ENCODE results near the gene COPZ2. TPM values are rescaled to one million over a fixed set of nuclear protein-coding genes. Genes with fewer than 3 reads are reported as not detected.

Gene COPZ2
- total and polyA plus RNA-seq, 7 experiments from 2014 or later = 0.75 to 5.5 (median 1.1) TPM

GRCh38 chr17:48054238-48055185 lies 16.9 kb upstream of the COPZ2 start:
- Histone ChIP-seq H3K9me3 (ENCODE audit: control insufficient read depth in 2 of 3, low read length in 3 of 3) (no peaks in the 10 kb centered on the region), H3K27ac (ENCODE audit: low read depth, low read length) (no peak overlapping the region), H3K4me3 (ENCODE audit: low read length) (no peak overlapping the region), H3K36me3 (ENCODE audit: control insufficient read depth in 2 of 3, insufficient read depth in 3 of 3, low read length in 3 of 3) (peaks cover 5 to 86% (median 13%) of the 10 kb centered on the region in 3 experiments), H3K4me1 (ENCODE audit: control insufficient read depth in 2 of 2, insufficient read depth in 2 of 2, low read length in 2 of 2) (peaks cover 4 to 5% of the 10 kb centered on the region in 2 donors), H3K27me3 (ENCODE audit: control insufficient read depth in 2 of 2, insufficient read depth in 2 of 2, low read length in 2 of 2) (no peaks in the 10 kb centered on the region)
- DNase-seq (no peak), ATAC-seq (no peak)
- intact Hi-C loops (cut with micrococcal nuclease) = no loop called here
- Mint-ChIP-seq H3K27me3 (no peaks in the 10 kb centered on the region), H3K27ac (peak overlapping the region in 4 of 9 donors; percentile 5 to 83 (median 52)), H3K4me3 (peak overlapping the region in 1 of 10 donors; percentile 71), H3K4me1 (peaks cover 32 to 61% (median 55%) of the 10 kb centered on the region in 7 donors), H3K36me3 (peaks cover 4 to 45% (median 12%) of the 10 kb centered on the region in 5 donors), H3K9me3 (no peaks in the 10 kb centered on the region)
- ChIA-PET POLR2A (no interaction called here), CTCF (no interaction called here)

- CTCF ChIA-PET = no interaction called here
- H3K27ac ChIP-seq (ENCODE audit: low read depth, low read length) = no peak overlapping the region
Observed at GRCh38 chr17:48053758-48054237, 16.2 kb upstream of the COPZ2 start.

GRCh38 chr17:48052956-48053757 lies 15.6 kb upstream of the COPZ2 start:
- peaks cover 37 to 65% (median 62%) of the 10 kb centered on the region in 7 donors for H3K4me1 Mint-ChIP-seq
- ChIA-PET POLR2A (interaction anchor here (0.8 kb wide), 1 partner anchor 17 kb away, joined by 3 read pairs; no protein-coding TSS in a partner anchor), CTCF (interaction anchor here (1.0 kb wide), 1 partner anchor 45 kb away, joined by 3 read pairs; no protein-coding TSS in a partner anchor)
- H3K9me3 ChIP-seq (ENCODE audit: control insufficient read depth in 2 of 3, low read length in 3 of 3) = no peaks in the 10 kb centered on the region
- peaks cover 4 to 33% (median 5%) of the 10 kb centered on the region in 5 donors for H3K36me3 Mint-ChIP-seq
- ATAC-seq (no peak), DNase-seq (no peak)
- H3K27ac ChIP-seq (ENCODE audit: low read depth, low read length) = no peak overlapping the region
- intact Hi-C loops (cut with micrococcal nuclease) = no loop called here
- no peak overlapping the region for H3K4me3 ChIP-seq (ENCODE audit: low read length)
- H3K27me3 ChIP-seq (ENCODE audit: control insufficient read depth in 2 of 2, insufficient read depth in 2 of 2, low read length in 2 of 2) = no peaks in the 10 kb centered on the region
- peak overlapping the region in 6 of 9 donors; percentile 48 to 82 (median 70) for H3K27ac Mint-ChIP-seq
- peaks cover 10 to 12% of the 10 kb centered on the region in 2 donors for H3K4me1 ChIP-seq (ENCODE audit: control insufficient read depth in 2 of 2, insufficient read depth in 2 of 2, low read length in 2 of 2)
- H3K36me3 ChIP-seq (ENCODE audit: control insufficient read depth in 2 of 3, insufficient read depth in 3 of 3, low read length in 3 of 3) = peaks cover 0 to 78% (median 7%) of the 10 kb centered on the region in 3 experiments
- H3K9me3 Mint-ChIP-seq = no peaks in the 10 kb centered on the region
- H3K4me3 Mint-ChIP-seq = peak overlapping the region in 2 of 10 donors; percentile 25 to 68
- no peaks in the 10 kb centered on the region for H3K27me3 Mint-ChIP-seq

More at GRCh38 chr17:48053758-48054237, 16.2 kb upstream of the COPZ2 start:
- Histone ChIP-seq H3K4me1 (ENCODE audit: control insufficient read depth in 2 of 2, insufficient read depth in 2 of 2, low read length in 2 of 2) (peaks cover 10 to 12% of the 10 kb centered on the region in 2 donors), H3K9me3 (ENCODE audit: control insufficient read depth in 2 of 3, low read length in 3 of 3) (no peaks in the 10 kb centered on the region), H3K36me3 (ENCODE audit: control insufficient read depth in 2 of 3, insufficient read depth in 3 of 3, low read length in 3 of 3) (peaks cover 0 to 79% (median 8%) of the 10 kb centered on the region in 3 experiments), H3K4me3 (ENCODE audit: low read length) (no peak overlapping the region), H3K27me3 (ENCODE audit: control insufficient read depth in 2 of 2, insufficient read depth in 2 of 2, low read length in 2 of 2) (no peaks in the 10 kb centered on the region)
- no peak for ATAC-seq
- Mint-ChIP-seq H3K9me3 (no peaks in the 10 kb centered on the region), H3K27ac (peak overlapping the region in 3 of 9 donors; percentile 38 to 82 (median 48)), H3K4me1 (peaks cover 37 to 64% (median 60%) of the 10 kb centered on the region in 7 donors), H3K36me3 (peaks cover 4 to 38% (median 9%) of the 10 kb centered on the region in 5 donors), H3K27me3 (no peaks in the 10 kb centered on the region), H3K4me3 (peak overlapping the region in 2 of 10 donors; percentile 20 to 28)
- no peak for DNase-seq
- POLR2A ChIA-PET = no interaction called here
- intact Hi-C loops (cut with micrococcal nuclease) = no loop called here

GRCh38 chr17:48051706-48052486 lies 14.3 kb upstream of the COPZ2 start:
- no peaks in the 10 kb centered on the region for H3K9me3 ChIP-seq (ENCODE audit: control insufficient read depth in 2 of 3, low read length in 3 of 3)
- DNase-seq = no peak
- ChIA-PET POLR2A (no interaction called here), CTCF (interaction anchor here (1.0 kb wide), 1 partner anchor 46 kb away, joined by 3 read pairs; no protein-coding TSS in a partner anchor)
- H3K27me3 Mint-ChIP-seq = no peaks in the 10 kb centered on the region
- peaks cover 0 to 2% (median 0%) of the 10 kb centered on the region in 11 donors for H3K9me3 Mint-ChIP-seq
- intact Hi-C loops (cut with micrococcal nuclease) = no loop called here
- H3K4me1 Mint-ChIP-seq = peaks cover 41 to 74% (median 69%) of the 10 kb centered on the region in 7 donors
- ATAC-seq = no peak
- peaks cover 13 to 16% of the 10 kb centered on the region in 2 donors for H3K4me1 ChIP-seq (ENCODE audit: control insufficient read depth in 2 of 2, insufficient read depth in 2 of 2, low read length in 2 of 2)
- peaks cover 4 to 26% (median 5%) of the 10 kb centered on the region in 5 donors for H3K36me3 Mint-ChIP-seq
- no peak overlapping the region for H3K4me3 ChIP-seq (ENCODE audit: low read length)
- H3K4me3 Mint-ChIP-seq = peak overlapping the region in 3 of 10 donors; percentile 12 to 56 (median 20)
- H3K27ac ChIP-seq (ENCODE audit: low read depth, low read length) = no peak overlapping the region
- peak overlapping the region in 4 of 9 donors; percentile 25 to 89 (median 72) for H3K27ac Mint-ChIP-seq
- H3K36me3 ChIP-seq (ENCODE audit: control insufficient read depth in 2 of 3, insufficient read depth in 3 of 3, low read length in 3 of 3) = peaks cover 0 to 66% (median 5%) of the 10 kb centered on the region in 3 experiments
- no peaks in the 10 kb centered on the region for H3K27me3 ChIP-seq (ENCODE audit: control insufficient read depth in 2 of 2, insufficient read depth in 2 of 2, low read length in 2 of 2)

- ATAC-seq (no peak), DNase-seq (no peak)
- POLR2A ChIA-PET = no interaction called here
- H3K27me3 ChIP-seq (ENCODE audit: control insufficient read depth in 2 of 2, insufficient read depth in 2 of 2, low read length in 2 of 2) = no peaks in the 10 kb centered on the region
- H3K9me3 ChIP-seq (ENCODE audit: control insufficient read depth in 2 of 3, low read length in 3 of 3) = no peaks in the 10 kb centered on the region
- peaks cover 3 to 22% (median 4%) of the 10 kb centered on the region in 5 donors for H3K36me3 Mint-ChIP-seq
- CTCF ChIA-PET = no interaction called here
- H3K4me3 ChIP-seq (ENCODE audit: low read length) = no peak overlapping the region
- H3K4me1 Mint-ChIP-seq = peaks cover 45 to 79% (median 70%) of the 10 kb centered on the region in 7 donors
- peaks cover 0 to 60% (median 0%) of the 10 kb centered on the region in 3 experiments for H3K36me3 ChIP-seq (ENCODE audit: control insufficient read depth in 2 of 3, insufficient read depth in 3 of 3, low read length in 3 of 3)
- peaks cover 0 to 2% (median 0%) of the 10 kb centered on the region in 11 donors for H3K9me3 Mint-ChIP-seq
- intact Hi-C loops (cut with micrococcal nuclease) = no loop called here
- H3K27ac Mint-ChIP-seq = peak overlapping the region in 4 of 9 donors; percentile 25 to 89 (median 72)
- H3K27me3 Mint-ChIP-seq = no peaks in the 10 kb centered on the region
- H3K27ac ChIP-seq (ENCODE audit: low read depth, low read length) = no peak overlapping the region
- H3K4me3 Mint-ChIP-seq = peak overlapping the region in 2 of 10 donors; percentile 17 to 66
- peaks cover 18 to 19% of the 10 kb centered on the region in 2 donors for H3K4me1 ChIP-seq (ENCODE audit: control insufficient read depth in 2 of 2, insufficient read depth in 2 of 2, low read length in 2 of 2)
Observed at GRCh38 chr17:48051283-48051682, 13.7 kb upstream of the COPZ2 start.
